Muscle of leg (tissue), 11 donors: ENCODE results near the gene MUSTN1. TPM values are rescaled to one million over a fixed set of nuclear protein-coding genes. Genes with fewer than 3 reads are reported as not detected.
A peak's percentile ranks its signal among the peaks of the same experiment; 100 is the strongest.

ENCODE experiments used
- DNase-seq: peaks from one replicate; pipeline ENCODE4 v3.0.0; 2013
- H3K27ac ChIP-seq: one replicate; pipeline ENCODE4 v1.5.1; 2013; ENCODE audit warnings: mild to moderate bottlenecking, low read length, control low read depth
- H3K27me3 ChIP-seq: one replicate; pipeline ENCODE4 v1.6.1; 2013; ENCODE audit warnings: low read length; ENCODE audit not compliant: control insufficient read depth, insufficient read depth
- H3K36me3 ChIP-seq: one replicate; pipeline ENCODE4 v1.6.1; 2013; ENCODE audit warnings: low read length; ENCODE audit not compliant: control insufficient read depth, insufficient read depth
- H3K4me1 ChIP-seq: one replicate; pipeline ENCODE4 v1.6.1; 2013; ENCODE audit warnings: low read length; ENCODE audit not compliant: control insufficient read depth, insufficient read depth
- H3K4me3 ChIP-seq: one replicate; pipeline ENCODE4 v1.5.1; 2013; ENCODE audit warnings: low read length, control low read depth
- H3K9me3 ChIP-seq: replicated peaks from 2 replicates; pipeline ENCODE4 v1.6.1; 2013; ENCODE audit warnings: low read depth, low read length; ENCODE audit not compliant: control insufficient read depth
- WGBS: methylation state at CpG from one replicate; pipeline ENCODE4 v1.1.5; 2013; ENCODE audit warnings: missing lambda C conversion rate; ENCODE audit not compliant: insufficient coverage; 5-methylcytosine and 5-hydroxymethylcytosine counted together
- polyA plus RNA-seq, 8 donors: library from polyadenylated mRNA; unstranded; fragments of 120-200 nt; gene quantifications; one replicate each; pipeline versions ENCODE4 v1.2.1 to v1.2.3, GENCODE V29; 2013; ENCODE audit warnings: inconsistent platforms in 1 of 8, low replicate concordance in 1 of 8; ENCODE audit not compliant: insufficient read length in 8 of 8, insufficient read depth in 1 of 8
- total RNA-seq: library from RNA; stranded (reverse); fragments of 120-200 nt; gene quantifications from one replicate; pipeline ENCODE4 v1.2.4, GENCODE V29; 2013

The MUSTN1 gene
- total and polyA plus RNA-seq, 9 donors = 93.5 to 168 (median 126) TPM

GRCh38 chr3:52845691-52846431 is 11.0 kb upstream of the MUSTN1 start:
- DNase-seq = no peak
- Histone ChIP-seq H3K27me3 (no peaks in the 10 kb centered on the region), H3K4me3 (no peak overlapping the region), H3K27ac (peak overlapping the region; percentile 35), H3K4me1 (peaks cover 64% of the 10 kb centered on the region), H3K36me3 (peaks cover 50% of the 10 kb centered on the region), H3K9me3 (no peaks in the 10 kb centered on the region)
- WGBS = 33% methylated on average over 1 of the region's 7 CpGs

DNA sequence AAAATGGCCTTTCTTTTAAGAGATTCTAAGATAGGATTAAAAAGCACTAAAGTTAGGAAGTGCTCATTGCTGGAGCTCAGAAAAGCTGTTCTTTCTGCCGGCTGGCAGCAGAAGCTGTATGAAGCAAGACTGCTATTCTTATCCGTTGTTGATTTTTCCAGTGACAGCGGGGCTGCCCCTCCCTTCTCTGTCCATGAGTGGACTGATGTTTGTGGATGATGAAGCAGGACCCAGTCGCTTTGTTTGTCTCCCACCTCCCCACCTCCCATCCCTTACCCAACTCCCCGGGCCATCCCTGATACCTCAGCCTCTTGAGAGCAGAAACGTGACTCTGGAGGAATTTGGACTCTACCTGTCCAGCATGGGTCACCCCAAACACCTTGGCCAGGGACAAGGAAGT is 10.3 kb upstream of the MUSTN1 start:
- peak; percentile 68 for DNase-seq
- peaks cover 54% of the 10 kb centered on the region for H3K36me3 ChIP-seq

GRCh38 chr3:52844290-52844975 is 9.6 kb upstream of the MUSTN1 start:
- Histone ChIP-seq H3K27me3 (no peaks in the 10 kb centered on the region), H3K9me3 (no peaks in the 10 kb centered on the region), H3K4me1 (peaks cover 64% of the 10 kb centered on the region), H3K27ac (peak overlapping the region; percentile 62), H3K4me3 (no peak overlapping the region), H3K36me3 (peaks cover 50% of the 10 kb centered on the region)
- WGBS = 90% methylated on average over 9 of the region's 18 CpGs
- no peak for DNase-seq

More for the DNA sequence above, 10.3 kb upstream of the MUSTN1 start:
- H3K9me3 ChIP-seq = no peaks in the 10 kb centered on the region
- WGBS = 60% methylated on average over 1 of the region's 6 CpGs
- no peak overlapping the region for H3K4me3 ChIP-seq
- peak overlapping the region; percentile 62 for H3K27ac ChIP-seq
- H3K4me1 ChIP-seq = peaks cover 64% of the 10 kb centered on the region
- H3K27me3 ChIP-seq = no peaks in the 10 kb centered on the region

- Histone ChIP-seq H3K4me1 (peaks cover 60% of the 10 kb centered on the region), H3K27me3 (no peaks in the 10 kb centered on the region), H3K27ac (no peak overlapping the region), H3K9me3 (no peaks in the 10 kb centered on the region), H3K4me3 (no peak overlapping the region), H3K36me3 (peaks cover 48% of the 10 kb centered on the region)
- DNase-seq = no peak
- WGBS = 80% methylated on average over 1 of the region's 2 CpGs
These were observed 9.1 kb upstream of the MUSTN1 start for GRCh38 chr3:52843881-52844280.

DNA sequence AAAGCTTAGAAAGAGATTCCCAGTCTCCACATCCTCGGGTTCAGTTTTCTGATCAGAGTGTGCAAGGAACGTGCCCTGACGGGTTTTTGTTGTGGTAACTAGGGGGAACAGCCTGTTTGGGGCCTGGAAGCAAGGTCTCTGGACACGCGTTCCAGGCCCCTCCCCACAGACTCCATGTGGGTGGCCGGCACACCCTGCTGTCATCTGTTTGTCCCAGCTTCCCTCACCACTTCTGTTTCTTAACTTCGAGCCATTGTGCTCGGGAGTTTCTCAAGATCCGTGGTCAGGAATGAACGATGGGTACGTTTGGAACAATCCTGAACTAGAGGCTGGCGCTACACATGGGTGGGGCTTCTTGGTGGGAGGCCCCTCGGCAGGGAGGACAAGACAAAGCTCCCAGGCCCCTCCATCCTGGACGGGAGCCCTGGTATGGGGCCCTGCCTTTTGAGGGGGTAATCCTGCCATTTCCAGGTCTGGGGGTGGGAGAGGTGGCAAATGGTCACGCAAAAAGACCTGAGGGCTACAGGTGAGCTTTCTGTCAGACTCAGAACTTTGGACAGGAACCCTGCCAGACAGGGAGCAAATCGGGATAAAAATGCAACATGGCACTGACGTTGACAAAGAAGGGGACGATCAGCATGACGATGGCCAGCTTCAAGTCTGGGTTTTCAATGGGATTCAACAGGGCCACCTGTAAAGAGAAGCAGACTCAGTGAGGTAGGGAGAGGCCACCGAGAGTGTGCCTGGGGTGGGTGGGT is 8.5 kb upstream of the MUSTN1 start:
- Histone ChIP-seq H3K36me3 (peaks cover 42% of the 10 kb centered on the region), H3K27me3 (no peaks in the 10 kb centered on the region), H3K27ac (peak overlapping the region; percentile 3), H3K4me3 (no peak overlapping the region), H3K4me1 (peaks cover 58% of the 10 kb centered on the region), H3K9me3 (no peaks in the 10 kb centered on the region)
- DNase-seq = no peak
- 60% methylated on average over 20 of the region's 20 CpGs for WGBS

GRCh38 chr3:52842424-52842823 is 7.6 kb upstream of the MUSTN1 start:
- peak; percentile 46 for DNase-seq
- Histone ChIP-seq H3K27ac (peak overlapping the region; percentile 3), H3K9me3 (no peaks in the 10 kb centered on the region), H3K4me1 (peaks cover 64% of the 10 kb centered on the region), H3K36me3 (peaks cover 38% of the 10 kb centered on the region), H3K4me3 (no peak overlapping the region), H3K27me3 (no peaks in the 10 kb centered on the region)
- 64% methylated on average over 7 of the region's 7 CpGs for WGBS

- no peak for DNase-seq
- Histone ChIP-seq H3K9me3 (no peaks in the 10 kb centered on the region), H3K27ac (no peak overlapping the region), H3K27me3 (no peaks in the 10 kb centered on the region), H3K36me3 (peaks cover 35% of the 10 kb centered on the region), H3K4me1 (peaks cover 68% of the 10 kb centered on the region), H3K4me3 (no peak overlapping the region)
- 60% methylated on average over 8 of the region's 12 CpGs for WGBS
These were observed 7.1 kb upstream of the MUSTN1 start for GRCh38 chr3:52841981-52842340.

- Histone ChIP-seq H3K27ac (peak overlapping the region; percentile 43), H3K27me3 (no peaks in the 10 kb centered on the region), H3K4me1 (peaks cover 69% of the 10 kb centered on the region), H3K4me3 (no peak overlapping the region), H3K36me3 (peaks cover 36% of the 10 kb centered on the region), H3K9me3 (no peaks in the 10 kb centered on the region)
- 86% methylated on average over 12 of the region's 12 CpGs for WGBS
- no peak for DNase-seq
These were observed 6.6 kb upstream of the MUSTN1 start for GRCh38 chr3:52841211-52841980.

DNA sequence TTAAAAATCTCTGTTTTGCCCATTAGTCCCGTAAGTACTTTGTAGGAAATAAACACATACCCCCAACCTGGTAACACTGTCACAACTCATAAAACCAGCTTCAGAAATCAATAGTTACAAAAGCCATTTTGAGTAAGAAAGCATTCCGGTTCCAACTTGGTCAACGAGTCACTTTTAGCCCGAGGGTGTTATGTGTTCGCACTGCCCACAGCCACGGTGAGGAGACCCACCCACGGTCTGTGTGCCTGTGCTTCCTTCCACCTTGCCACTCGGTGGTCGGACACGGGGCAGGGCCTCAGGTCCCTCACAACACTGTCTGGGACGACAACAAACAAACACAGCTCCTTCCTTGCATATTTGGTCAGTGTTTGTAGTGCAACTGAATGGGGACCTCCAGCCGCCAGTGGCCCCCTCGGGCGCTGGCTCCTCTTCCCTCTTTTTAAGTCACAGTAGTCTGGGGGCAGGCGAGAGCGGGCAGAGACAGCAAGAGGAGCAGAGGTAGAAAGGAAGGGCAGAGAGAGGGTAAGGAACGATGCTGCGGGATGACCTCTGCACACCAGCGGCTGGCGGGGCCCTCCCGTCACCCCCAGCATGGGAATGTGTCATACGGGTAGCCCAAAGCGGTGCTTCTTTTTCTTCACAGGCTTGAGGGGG is 5.2 kb upstream of the MUSTN1 start:
- H3K4me3 ChIP-seq = no peak overlapping the region
- no peak overlapping the region for H3K27ac ChIP-seq
- H3K9me3 ChIP-seq = no peaks in the 10 kb centered on the region
- peaks cover 39% of the 10 kb centered on the region for H3K36me3 ChIP-seq
- peaks cover 71% of the 10 kb centered on the region for H3K4me1 ChIP-seq
- 82% methylated on average over 13 of the region's 23 CpGs for WGBS
- no peak for DNase-seq
- H3K27me3 ChIP-seq = no peaks in the 10 kb centered on the region
